Endothelial cell of umbilical vein (primary cell): Measurements from ENCODE around the gene ABCA1. TPM values are rescaled to one million over a fixed set of nuclear protein-coding genes. Genes with fewer than 3 reads are reported as not detected.
"Not testable (repeated sequence)": the region's sequence is repeated elsewhere in the genome, so short reads cannot be mapped to it uniquely, and the experiment has no call there.

Experiments
- BruUV-seq: library from RNA; stranded (reverse); fragments of 400-500 nt; replicated peaks from 2 replicates; lab custom pipeline; 2021; lab: Mats Ljungman, UMichigan
- CTCF ChIA-PET: fragments of 300-600, 350-600 bp; sonication (Branson Sonifier 250); formaldehyde crosslinking; loops from one replicate; lab custom pipeline; 2021; ENCODE audit warnings: antibody characterized with exemption, inconsistent platforms; lab: Charles Lee
- POLR2A ChIA-PET: fragments of 300-600, 350-600 bp; sonication (Branson Sonifier 250); formaldehyde crosslinking; loops from one replicate; lab custom pipeline; 2021; ENCODE audit warnings: antibody characterized with exemption, inconsistent platforms; lab: Charles Lee
- DNase-seq: peaks from one replicate; pipeline ENCODE4 v3.0.0-alpha.2; 2011; ENCODE audit warnings: low read depth, low spot score
- FAIRE-seq: peaks from 2 replicates; lab custom pipeline; 2011; peaks lifted over from hg19 to GRCh38; lab: Jason Lieb, UNC
- H2AFZ ChIP-seq: 2 replicates; pipeline ENCODE4 v1.6.0; 2012; ENCODE audit warnings: low read depth, low read length, control low read depth, inconsistent platforms
- H3K27ac ChIP-seq: 2 replicates; pipeline ENCODE4 v1.5.1; 2011; ENCODE audit warnings: low read depth, mild to moderate bottlenecking, control low read depth, low read length, moderate library complexity; ENCODE audit not compliant: insufficient read depth
- H3K27me3 ChIP-seq, 2 experiments: 2 replicates each; pipeline versions ENCODE4 v1.6.0 to v1.6.1; 2011; ENCODE audit warnings: low read length in 2 of 2, mixed read lengths in 1 of 2; ENCODE audit not compliant: control insufficient read depth in 2 of 2, insufficient read depth in 2 of 2
- H3K36me3 ChIP-seq, 2 experiments: 2 replicates in 1 of 2; 3 replicates in 1 of 2; pipeline ENCODE4 v1.5.1; 2011; ENCODE audit warnings: low read length in 2 of 2, mild to moderate bottlenecking in 1 of 2, moderate library complexity in 1 of 2; ENCODE audit not compliant: control insufficient read depth in 2 of 2, insufficient read depth in 2 of 2; ENCODE audit errors: extremely low read depth in 1 of 2
- H3K4me1 ChIP-seq: 3 replicates; pipeline ENCODE4 v1.5.1; 2011; ENCODE audit warnings: mild to moderate bottlenecking, low read length; ENCODE audit not compliant: control insufficient read depth, insufficient read depth; ENCODE audit errors: extremely low read depth
- H3K4me2 ChIP-seq: 2 replicates; pipeline ENCODE4 v1.6.1; 2011; ENCODE audit warnings: low read length, control low read depth, mixed read lengths; ENCODE audit not compliant: insufficient read depth
- H3K4me3 ChIP-seq, 3 experiments: fragments of 200-600 bp in 1 of 3; sonication (generic), shearing (Covaris generic) in 1 of 3; replicated peaks in 1 of 3; 2 replicates each; pipeline ENCODE4 v1.5.1; 2011 to 2016; ENCODE audit warnings: control low read depth in 3 of 3, low read length in 3 of 3, mild to moderate bottlenecking in 2 of 3, inconsistent platforms in 1 of 3, low read depth in 1 of 3, moderate library complexity in 1 of 3; ENCODE audit not compliant: insufficient read depth in 1 of 3
- H3K79me2 ChIP-seq: 2 replicates; pipeline ENCODE4 v1.6.0; 2012; ENCODE audit warnings: low read length, inconsistent platforms; ENCODE audit not compliant: control insufficient read depth, insufficient read depth
- H3K9ac ChIP-seq: replicated peaks from 2 replicates; pipeline ENCODE3; 2011; ENCODE audit warnings: low read length, control low read depth; ENCODE audit not compliant: insufficient read depth; ENCODE audit errors: extremely low read depth
- H3K9me1 ChIP-seq: replicated peaks from 3 replicates; pipeline ENCODE4 v1.6.0; 2011; ENCODE audit warnings: mild to moderate bottlenecking, low read length; ENCODE audit not compliant: control insufficient read depth, insufficient read depth; ENCODE audit errors: extremely low read depth
- H3K9me3 ChIP-seq: replicated peaks from 2 replicates; pipeline ENCODE4 v1.5.1; 2012; ENCODE audit warnings: low read length, inconsistent platforms; ENCODE audit not compliant: control insufficient read depth, insufficient read depth
- H4K20me1 ChIP-seq: replicated peaks from 2 replicates; pipeline ENCODE3; 2011; ENCODE audit warnings: mild to moderate bottlenecking, low read length; ENCODE audit not compliant: control insufficient read depth, insufficient read depth; ENCODE audit errors: extremely low read depth
- CTCF ChIP-seq, 2 donors: IDR thresholded peaks; 1 replicate in 1 of 2; 2 replicates in 1 of 2; pipeline ENCODE4 v1.5.1; 2011; ENCODE audit warnings: low read length in 2 of 2, mild to moderate bottlenecking in 2 of 2, moderate library complexity in 2 of 2, control low read depth in 1 of 2, inconsistent platforms in 1 of 2, low read depth in 1 of 2; ENCODE audit not compliant: insufficient read depth in 1 of 2; ENCODE audit errors: extremely low read depth in 1 of 2
- EZH2 ChIP-seq: IDR thresholded peaks from 2 replicates; pipeline ENCODE4 v1.6.1; 2012; ENCODE audit warnings: borderline replicate concordance, low read depth, mild to moderate bottlenecking, moderate library complexity, low read length, inconsistent platforms; ENCODE audit not compliant: severe bottlenecking
- FOS ChIP-seq: IDR thresholded peaks from 2 replicates; pipeline ENCODE4 v1.6.1; 2011; ENCODE audit warnings: mild to moderate bottlenecking, low read length, moderate library complexity, borderline replicate concordance; ENCODE audit not compliant: insufficient read depth
- GATA2 ChIP-seq: IDR thresholded peaks from 2 replicates; pipeline ENCODE4 v1.7.0; 2011; ENCODE audit warnings: low read depth, mild to moderate bottlenecking, moderate library complexity, mixed read lengths, low read length; ENCODE audit not compliant: insufficient read length, insufficient read depth
- JUN ChIP-seq: IDR thresholded peaks from 2 replicates; pipeline ENCODE4 v1.6.1; 2011; ENCODE audit warnings: borderline replicate concordance, low read depth; ENCODE audit not compliant: insufficient read length, insufficient read depth
- MAX ChIP-seq: IDR thresholded peaks from 2 replicates; pipeline ENCODE4 v1.6.1; 2011; ENCODE audit not compliant: insufficient read depth, insufficient read length
- POLR2A ChIP-seq: IDR thresholded peaks from 2 replicates; pipeline ENCODE4 v1.6.1; 2012; ENCODE audit warnings: low read depth, mild to moderate bottlenecking, control low read depth, low read length
- POLR2AphosphoS5 ChIP-seq: IDR thresholded peaks from 2 replicates; pipeline ENCODE4 v1.6.1; 2012; ENCODE audit warnings: low read depth, mild to moderate bottlenecking, control low read depth, low read length, moderate library complexity; ENCODE audit not compliant: insufficient read depth
- dilution Hi-C: fragments of 300-500 bp; cut with MboI; formaldehyde crosslinking; loops from one replicate; pipeline ENCODE4 v1.15.0; 2019; ENCODE audit warnings: low sequenced_read_pairs; ENCODE audit not compliant: extremely low pct_ligation_motif_present
- intact Hi-C: fragments of 100-400 bp; cut with micrococcal nuclease; formaldehyde crosslinking; loops from one replicate; pipeline ENCODE4 v1.10.0; 2022
- polyA plus RNA-seq, 4 experiments: library from polyadenylated mRNA; depleted of rRNA in 3 of 4; stranded (reverse) in 3 of 4; unstranded in 1 of 4; fragments of >200 nt; gene quantifications; 2 replicates each; pipeline versions ENCODE4 v1.2.1 to v1.2.3, GENCODE V29; 2011 to 2012; ENCODE audit warnings: missing spikeins in 1 of 4
- total RNA-seq: library from RNA; stranded (reverse); gene quantifications from 2 replicates; pipeline ENCODE4 v1.2.3, GENCODE V29; 2021

The ABCA1 gene
- total and polyA plus RNA-seq, 2 donors (not counting 3 experiments of a cell fraction or from before 2014, with no cell fraction given): 2.4 to 9.8 TPM

- DNase-seq (no peak), FAIRE-seq (no peak)
- ChIA-PET CTCF (no interaction called here), POLR2A (no interaction called here)
- Histone ChIP-seq H4K20me1 (no peaks in the 10 kb centered on the region), H3K9ac (no peak overlapping the region), H3K4me2 (no peak overlapping the region), H3K9me1 (no peaks in the 10 kb centered on the region), H3K79me2 (no peaks in the 10 kb centered on the region), H3K36me3 (no peaks in the 10 kb centered on the region), H2AFZ (no peak overlapping the region), H3K27ac (no peak overlapping the region), H3K4me3 (no peak overlapping the region), H3K27me3 (no peaks in the 10 kb centered on the region), H3K9me3 (no peaks in the 10 kb centered on the region), H3K4me1 (no peaks in the 10 kb centered on the region)
- no TSS peak for BruUV-seq
- TF ChIP-seq EZH2 (no peak), POLR2AphosphoS5 (no peak)
- intact Hi-C loops: no loop called here
- dilution Hi-C loops: no loop called here
Measured at GRCh38 chr9:104941597-104941996, 13.6 kb upstream of the ABCA1 start.

- TF ChIP-seq GATA2 (no peak), MAX (no peak), JUN (no peak), POLR2AphosphoS5 (no peak), EZH2 (no peak), POLR2A (no peak), FOS (no peak), CTCF (IDR thresholded peaks at IDR 0.05; ENCODE audit: extremely low read depth in 1 of 2, insufficient read depth in 1 of 2, low read depth in 1 of 2, low read length in 2 of 2) (no peak)
- Histone ChIP-seq H3K9me1 (no peaks in the 10 kb centered on the region), H3K4me1 (no peaks in the 10 kb centered on the region), H3K4me2 (no peak overlapping the region), H4K20me1 (no peaks in the 10 kb centered on the region), H3K9me3 (no peaks in the 10 kb centered on the region), H3K9ac (no peak overlapping the region), H3K4me3 (no peak overlapping the region), H3K79me2 (no peaks in the 10 kb centered on the region), H2AFZ (no peak overlapping the region), H3K36me3 (no peaks in the 10 kb centered on the region), H3K27ac (no peak overlapping the region), H3K27me3 (no peaks in the 10 kb centered on the region)
- FAIRE-seq: no peak
- dilution Hi-C loops: no loop called here
- no peak for DNase-seq
- ChIA-PET CTCF (interaction anchor here (1.7 kb wide), 1 partner anchor 8 kb away, joined by 4 read pairs; the partner anchor contains the start of gene ABCA1), POLR2A (no interaction called here)
- intact Hi-C loops: no loop called here
- BruUV-seq: no TSS peak
Measured at GRCh38 chr9:104936291-104936690, 8.3 kb upstream of the ABCA1 start.

- H3K9me3 ChIP-seq, H3K4me2 ChIP-seq, H3K27ac ChIP-seq, H4K20me1 ChIP-seq, FAIRE-seq, H3K9ac ChIP-seq, H3K4me1 ChIP-seq, intact Hi-C loops, H3K27me3 ChIP-seq, H3K4me3 ChIP-seq, CTCF ChIA-PET, POLR2A ChIA-PET, H2AFZ ChIP-seq, H3K9me1 ChIP-seq, H3K36me3 ChIP-seq, BruUV-seq, DNase-seq, H3K79me2 ChIP-seq, dilution Hi-C loops: not testable (repeated sequence)
Measured at GRCh38 chr9:104935501-104935810, 7.5 kb upstream of the ABCA1 start.
